PC-9 (cell line): Measurements from ENCODE around the gene TSTD2.

ENCODE experiments used
- EZH2 ChIP-seq: fragments of 200-600 bp; sonication (generic); IDR thresholded peaks from 2 replicates; pipeline ENCODE4 v1.8.0; 2017; ENCODE audit warnings: antibody characterized with exemption, low read depth
- TF ChIP-seq, protein P1 (sequence below): fragments of 200-600 bp; sonication (generic); conservative IDR thresholded peaks from 2 replicates; pipeline ENCODE4 v1.6.1; 2017; ENCODE audit warnings: mixed run types, antibody characterized with exemption, mild to moderate bottlenecking, moderate library complexity

DNA sequence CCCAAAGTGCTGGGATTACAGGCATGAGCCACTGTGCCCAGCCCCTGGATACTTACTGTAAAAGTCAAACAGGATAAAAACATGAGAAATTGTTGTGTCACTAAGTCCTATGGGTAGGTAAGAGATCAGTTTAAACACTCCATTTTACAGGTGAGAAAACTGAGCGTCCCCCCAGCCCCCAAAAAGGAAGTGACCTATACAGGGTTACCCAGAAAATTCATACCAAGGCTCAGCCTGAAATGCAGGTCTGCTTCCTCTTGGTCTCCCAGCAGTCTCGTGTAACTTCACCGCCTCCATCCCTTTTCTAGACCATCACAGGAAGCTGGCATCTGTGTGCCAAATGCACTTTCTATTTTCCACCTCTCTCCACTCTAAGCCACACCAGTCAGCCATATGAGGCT lies 74.5 kb downstream of the TSTD2 start:
- TF ChIP-seq, protein P1, sequence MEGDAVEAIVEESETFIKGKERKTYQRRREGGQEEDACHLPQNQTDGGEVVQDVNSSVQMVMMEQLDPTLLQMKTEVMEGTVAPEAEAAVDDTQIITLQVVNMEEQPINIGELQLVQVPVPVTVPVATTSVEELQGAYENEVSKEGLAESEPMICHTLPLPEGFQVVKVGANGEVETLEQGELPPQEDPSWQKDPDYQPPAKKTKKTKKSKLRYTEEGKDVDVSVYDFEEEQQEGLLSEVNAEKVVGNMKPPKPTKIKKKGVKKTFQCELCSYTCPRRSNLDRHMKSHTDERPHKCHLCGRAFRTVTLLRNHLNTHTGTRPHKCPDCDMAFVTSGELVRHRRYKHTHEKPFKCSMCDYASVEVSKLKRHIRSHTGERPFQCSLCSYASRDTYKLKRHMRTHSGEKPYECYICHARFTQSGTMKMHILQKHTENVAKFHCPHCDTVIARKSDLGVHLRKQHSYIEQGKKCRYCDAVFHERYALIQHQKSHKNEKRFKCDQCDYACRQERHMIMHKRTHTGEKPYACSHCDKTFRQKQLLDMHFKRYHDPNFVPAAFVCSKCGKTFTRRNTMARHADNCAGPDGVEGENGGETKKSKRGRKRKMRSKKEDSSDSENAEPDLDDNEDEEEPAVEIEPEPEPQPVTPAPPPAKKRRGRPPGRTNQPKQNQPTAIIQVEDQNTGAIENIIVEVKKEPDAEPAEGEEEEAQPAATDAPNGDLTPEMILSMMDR, result no peak
- TF ChIP-seq EZH2, result no peak
